ENCODE measurements around the gene ABCG8. TPM values are rescaled to one million over a fixed set of nuclear protein-coding genes. Genes with fewer than 3 reads are reported as not detected.

Gene ABCG8
- total and polyA plus RNA-seq, 9 of the 15 experiments (the other 6 are each of a cell fraction or from before 2014, with no cell fraction given): not detected

DNA sequence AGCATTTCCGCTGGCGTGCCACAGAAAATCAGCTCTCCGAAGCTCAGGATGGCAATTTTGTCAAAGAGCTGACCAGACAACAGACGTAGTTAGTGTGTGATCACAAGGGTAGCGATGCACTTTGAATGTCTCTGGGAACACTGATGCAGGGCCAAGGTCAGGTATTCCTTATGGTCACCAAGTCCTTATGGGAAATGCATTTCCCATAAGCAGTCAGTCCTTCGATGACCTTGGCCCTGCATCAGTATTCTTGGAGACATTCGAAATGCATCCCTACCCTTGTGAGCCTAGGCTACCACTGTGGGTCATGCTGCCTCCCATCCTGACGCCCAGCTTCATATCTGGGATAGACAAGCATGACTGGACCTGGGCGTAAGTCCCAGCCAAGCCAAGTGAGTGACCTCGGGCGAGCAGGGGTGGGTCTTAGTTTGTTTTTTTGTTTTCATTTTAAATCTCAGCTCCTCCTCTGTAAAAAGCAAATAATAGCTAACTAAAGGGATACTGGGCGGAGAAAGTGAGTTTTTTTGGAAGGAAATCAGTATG lies 13.7 kb upstream of the ABCG8 start (continued):
- TF ChIP-seq NCOA4 (IDR thresholded peaks at IDR 0.05; ENCODE audit: partially characterized antibody): no peak

DNA sequence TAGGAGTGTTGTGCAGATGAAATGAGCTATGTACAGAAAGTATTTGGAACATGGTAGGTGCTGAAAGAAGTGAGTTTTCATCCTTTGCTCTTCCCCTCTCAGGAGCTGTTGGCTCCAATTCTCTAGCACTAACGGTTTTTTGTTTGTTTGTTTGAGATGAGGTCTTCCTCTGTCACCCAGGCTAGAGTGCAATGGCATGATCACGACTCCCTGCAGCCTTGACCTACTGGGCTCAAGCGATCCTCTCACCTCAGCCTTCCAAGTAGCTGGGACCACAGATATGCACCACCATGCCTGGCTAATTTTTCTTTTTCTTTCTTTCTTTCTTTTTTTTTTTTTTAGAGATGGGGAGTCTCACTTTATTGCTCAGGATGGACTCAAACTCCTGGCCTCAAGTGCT lies 12.9 kb upstream of the ABCG8 start:
- no peak overlapping the region for H3K27ac ChIP-seq (ENCODE audit: extremely low read depth, low read depth, low read length)
- H3K27me3 ChIP-seq (ENCODE audit: control insufficient read depth in 2 of 2, insufficient read depth in 2 of 2, low read length in 2 of 2): peaks cover 18 to 38% of the 10 kb centered on the region in 2 experiments
- FAIRE-seq (no peak), ATAC-seq (no peak), DNase-seq (ENCODE audit: extremely low read depth in 1 of 4, low spot score in 3 of 4) (no peak)
- no peaks in the 10 kb centered on the region for H3K9me1 ChIP-seq (ENCODE audit: control insufficient read depth, insufficient read depth, low read length)
- H4K20me1 ChIP-seq (replicated peaks; ENCODE audit: control insufficient read depth, insufficient read depth, low read length): no peaks in the 10 kb centered on the region; the same call in 1 of the 2 replicates
- no peak overlapping the region for H3K9ac ChIP-seq (ENCODE audit: insufficient read depth in 1 of 2, low read depth in 2 of 2, low read length in 2 of 2)
- no TSS peak for BruUV-seq (replicated peaks)
- intact Hi-C loops (cut with micrococcal nuclease): no loop called here
- ChIA-PET POLR2A (interaction anchor here (0.7 to 1.5 kb wide), 3 partner anchors 10 to 1144 kb away, joined by 3 to 6 read pairs (median 4); no protein-coding TSS in a partner anchor), CTCF (ENCODE audit: low intra/inter-chr PET ratio) (interaction anchor here (0.6 kb wide), 1 partner anchor 310 kb away, joined by 3 read pairs; no protein-coding TSS in a partner anchor)
- H3K9me3 ChIP-seq (replicated peaks; ENCODE audit: control insufficient read depth, insufficient read depth, low read depth, low read length): no peaks in the 10 kb centered on the region
- peaks cover 0 to 3% of the 10 kb centered on the region in 2 experiments; a peak in 3 of 5 replicates for H3K4me1 ChIP-seq (replicated peaks in 1 of 2; ENCODE audit: control insufficient read depth in 2 of 2, insufficient read depth in 2 of 2, low read length in 2 of 2)
- in situ Hi-C loops (cut with MboI): no loop called here
- H3K4me3 ChIP-seq: no peak overlapping the region
- H3K4me2 ChIP-seq (ENCODE audit: insufficient read depth, low read length): no peak overlapping the region
- WGBS (ENCODE audit: insufficient coverage, low coverage, missing lambda C conversion rate): 19% methylated on average over 3 of the region's 3 CpGs
- 0 out of 2 replicates have a peak overlapping the region, but pooled peaks have one; percentile 56 for H2AFZ ChIP-seq (ENCODE audit: low read depth, low read length)
- no peaks in the 10 kb centered on the region for H3K79me2 ChIP-seq (ENCODE audit: control insufficient read depth, insufficient read depth, low read length)
- H3K36me3 ChIP-seq (ENCODE audit: control insufficient read depth, insufficient read depth, low read length): no peaks in the 10 kb centered on the region
- TF ChIP-seq ARHGAP35 (IDR thresholded peaks at IDR 0.05; ENCODE audit: partially characterized antibody) (no peak), ZNF274 (IDR thresholded peaks at IDR 0.05; ENCODE audit: borderline replicate concordance, low read depth, low read length) (no peak), KAT7 (CRISPR knock-in tag; IDR thresholded peaks at IDR 0.05; ENCODE audit: borderline replicate concordance) (no peak), NCOA2 (IDR thresholded peaks at IDR 0.05; ENCODE audit: partially characterized antibody in 2 of 2) (no peak), CC2D1A (IDR thresholded peaks at IDR 0.05) (no peak)

Measured in K562 (cell line).